Endothelial cell of hepatic sinusoid (primary cell): ENCODE results near the gene FKBP9.
"Not testable (repeated sequence)": the region's sequence is repeated elsewhere in the genome, so short reads cannot be mapped to it uniquely, and the experiment has no call there.

ENCODE experiments used
- in situ Hi-C: cut with HindIII; loops from 2 replicates; pipeline ENCODE4 v1.10.0; 2017; ENCODE audit warnings: low sequenced_read_pairs

Gene FKBP9

DNA sequence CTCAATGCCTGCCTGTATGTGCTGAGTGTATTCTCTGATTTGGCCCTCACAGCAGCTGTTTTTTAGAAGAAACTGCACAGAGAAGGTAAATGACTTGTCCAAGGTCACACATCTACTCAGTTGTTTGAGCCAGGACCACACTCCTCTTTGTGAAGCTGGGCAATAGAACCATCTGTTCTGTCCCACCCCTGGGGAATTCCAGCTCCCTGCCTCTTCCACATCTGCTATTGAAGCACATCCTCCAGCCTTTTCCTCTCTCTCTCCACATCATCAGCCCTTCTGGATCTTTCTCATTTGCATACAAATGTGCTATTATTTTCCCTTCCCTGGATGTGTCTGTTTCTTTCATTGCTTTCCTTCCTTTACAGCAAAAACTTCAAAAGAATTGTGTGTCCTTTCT is 45.9 kb downstream of the FKBP9 start:
- in situ Hi-C loops, result not testable (repeated sequence)

DNA sequence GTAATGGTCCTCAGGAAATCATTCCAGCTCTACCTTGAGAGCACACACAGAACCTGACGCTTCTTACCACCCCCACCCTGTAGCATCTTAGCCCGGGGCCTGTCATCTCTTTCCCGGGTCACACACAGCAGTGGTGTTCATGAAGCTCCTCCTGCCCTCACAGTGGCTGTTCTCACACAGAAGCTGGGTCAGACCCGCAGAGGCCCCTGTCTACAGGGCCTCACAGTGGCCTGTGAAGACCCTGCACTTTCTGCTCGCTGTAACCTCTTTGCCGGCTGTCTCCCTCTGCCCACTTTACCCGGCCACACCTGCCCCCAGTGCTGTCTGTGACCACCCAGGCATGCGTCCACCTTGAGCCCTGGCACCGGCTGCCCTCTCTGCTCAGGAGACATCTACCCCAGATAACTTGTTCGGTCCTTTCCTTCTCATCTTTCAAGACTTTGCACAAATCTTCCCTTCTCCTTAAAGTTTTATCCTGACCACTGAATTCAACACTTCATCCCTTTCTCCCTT is 46.9 kb downstream of the FKBP9 start:
- in situ Hi-C loops, result not testable (repeated sequence)

DNA sequence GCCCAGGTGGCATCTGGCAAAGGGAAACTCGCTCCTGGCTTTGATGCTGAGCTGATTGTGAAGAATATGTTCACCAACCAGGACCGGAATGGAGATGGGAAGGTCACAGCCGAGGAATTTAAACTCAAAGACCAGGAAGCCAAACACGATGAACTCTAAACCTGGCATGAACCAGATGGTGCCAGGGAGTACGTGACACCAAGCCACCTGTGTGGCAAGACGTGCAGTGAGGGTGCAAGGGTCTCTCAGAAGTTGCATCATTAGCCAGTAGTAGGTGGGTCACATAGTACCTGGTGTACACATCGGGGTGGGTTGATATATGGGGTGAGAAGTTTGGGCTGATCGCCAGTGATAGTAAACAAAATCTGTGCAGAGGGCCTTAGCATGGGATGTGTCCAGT is 48.0 kb downstream of the FKBP9 start:
- in situ Hi-C loops, result not testable (repeated sequence)

DNA sequence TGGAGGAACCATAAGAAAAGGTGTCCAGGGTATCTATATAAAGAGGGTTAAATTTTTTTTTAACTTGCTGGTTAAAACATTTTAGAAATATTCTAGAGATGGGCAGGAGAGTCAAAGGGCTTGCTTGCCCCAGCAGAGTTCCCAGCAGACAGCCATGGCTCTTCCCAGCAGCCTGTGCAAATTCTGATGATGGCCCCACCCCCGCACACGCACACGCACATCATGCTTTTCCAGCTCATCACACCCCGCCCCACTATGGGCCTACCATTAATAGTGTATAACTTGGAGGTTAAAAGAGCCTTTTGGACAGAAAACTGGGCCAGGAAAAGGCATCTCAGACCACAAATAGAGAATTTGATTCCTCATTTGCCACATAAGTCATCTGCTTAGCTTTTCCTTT is 48.5 kb downstream of the FKBP9 start:
- in situ Hi-C loops, result not testable (repeated sequence)

DNA sequence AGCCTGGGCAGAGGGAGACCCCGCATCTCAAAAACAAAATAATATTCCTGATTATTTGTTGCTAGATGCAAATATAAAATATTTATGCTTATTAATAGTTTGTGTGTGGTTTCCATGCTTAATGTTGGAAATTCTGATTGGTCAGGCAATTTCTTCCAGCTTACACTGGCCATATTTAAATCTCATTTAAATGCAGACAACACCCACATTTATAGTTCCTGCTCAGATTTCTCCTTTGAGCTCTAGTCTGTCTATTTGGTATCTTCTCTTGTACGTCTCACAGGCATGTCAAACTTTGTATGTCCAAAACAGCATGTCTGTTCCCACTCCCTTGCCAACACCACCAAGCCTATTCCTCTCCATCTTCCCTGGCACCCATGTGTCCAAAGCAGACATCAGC is 52.5 kb downstream of the FKBP9 start:
- in situ Hi-C loops, result no loop called here

DNA sequence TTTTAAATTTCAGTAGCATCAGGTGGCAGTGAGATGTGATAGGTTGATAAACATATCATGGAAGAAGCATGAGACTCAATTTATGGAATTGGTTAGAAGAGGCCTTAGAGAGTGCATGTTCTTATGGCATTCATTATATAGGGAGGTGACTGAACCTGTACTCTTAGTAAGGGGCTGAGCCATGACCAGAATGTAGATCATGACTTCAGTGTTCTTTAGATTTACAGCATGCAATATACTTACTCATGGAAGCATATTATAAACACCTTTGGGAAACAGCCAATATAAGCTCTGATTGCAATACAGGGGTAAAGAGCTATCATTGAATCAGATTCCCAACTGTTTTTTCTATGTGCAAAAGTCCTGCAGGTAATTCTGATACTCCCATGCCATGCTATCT is 55.1 kb downstream of the FKBP9 start:
- in situ Hi-C loops, result no loop called here

DNA sequence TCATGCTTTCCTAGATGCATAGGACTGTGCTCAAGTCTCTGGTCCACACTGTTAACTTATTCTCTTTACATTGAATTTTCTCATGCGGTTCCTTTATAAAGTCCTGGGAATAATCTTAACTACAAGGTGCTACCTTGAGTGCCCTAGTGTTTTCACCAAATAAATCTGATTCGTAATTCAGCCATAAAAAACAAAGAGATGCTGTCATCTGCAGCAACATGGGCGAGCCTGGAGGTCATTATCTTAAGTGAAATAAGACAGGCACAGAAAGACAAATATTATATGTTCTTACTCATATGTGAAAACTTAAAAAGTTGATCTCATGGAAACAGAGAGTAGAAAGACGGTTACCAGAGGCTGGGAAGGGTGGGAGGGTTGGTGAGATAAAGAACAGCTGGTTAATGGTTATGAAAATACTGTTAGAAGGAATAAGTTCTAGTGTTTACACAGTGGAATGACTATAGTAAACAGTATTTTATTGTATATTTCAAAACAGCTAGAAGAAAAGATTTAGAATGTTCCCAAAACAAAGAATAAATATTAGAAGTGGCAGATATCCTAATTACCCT is 67.0 kb downstream of the FKBP9 start:
- in situ Hi-C loops, result no loop called here

DNA sequence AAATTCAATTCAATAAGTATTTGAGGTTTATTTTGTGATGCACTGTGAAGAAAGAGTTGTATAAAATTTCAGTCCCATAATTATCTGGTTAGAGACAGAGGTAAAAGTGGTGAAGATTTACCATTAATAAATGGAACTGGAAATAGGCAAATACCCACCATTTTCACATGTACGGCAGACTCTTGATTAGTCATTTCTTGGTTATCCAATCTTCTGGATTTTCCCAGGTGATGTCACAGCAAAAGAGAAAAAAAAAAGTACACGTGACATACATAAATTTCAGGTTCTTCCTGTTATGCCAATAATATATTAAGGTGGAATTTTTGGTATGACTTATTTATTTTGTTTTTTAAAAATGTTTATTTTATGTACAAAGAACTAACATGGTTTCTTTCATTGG is 78.5 kb downstream of the FKBP9 start:
- in situ Hi-C loops, result no loop called here

DNA sequence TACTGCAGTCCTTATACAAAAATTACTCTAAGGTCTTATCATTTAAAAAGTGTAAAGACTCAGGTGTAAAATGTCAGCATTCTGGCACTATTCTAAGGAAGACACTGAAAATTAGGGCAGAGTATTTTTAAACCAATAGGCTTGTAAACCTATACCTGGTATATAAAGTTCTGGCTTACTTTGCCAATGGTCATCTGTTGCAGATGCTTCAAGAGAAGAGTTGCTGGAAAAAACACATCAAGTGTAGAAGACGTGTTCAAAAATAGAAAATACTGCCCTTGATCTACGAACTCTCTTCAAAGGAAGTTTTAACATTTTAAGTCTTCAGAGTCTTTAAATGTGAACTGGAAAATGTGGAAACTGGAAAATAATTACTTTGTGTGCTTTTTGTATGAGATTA is 81.4 kb downstream of the FKBP9 start:
- in situ Hi-C loops, result no loop called here

DNA sequence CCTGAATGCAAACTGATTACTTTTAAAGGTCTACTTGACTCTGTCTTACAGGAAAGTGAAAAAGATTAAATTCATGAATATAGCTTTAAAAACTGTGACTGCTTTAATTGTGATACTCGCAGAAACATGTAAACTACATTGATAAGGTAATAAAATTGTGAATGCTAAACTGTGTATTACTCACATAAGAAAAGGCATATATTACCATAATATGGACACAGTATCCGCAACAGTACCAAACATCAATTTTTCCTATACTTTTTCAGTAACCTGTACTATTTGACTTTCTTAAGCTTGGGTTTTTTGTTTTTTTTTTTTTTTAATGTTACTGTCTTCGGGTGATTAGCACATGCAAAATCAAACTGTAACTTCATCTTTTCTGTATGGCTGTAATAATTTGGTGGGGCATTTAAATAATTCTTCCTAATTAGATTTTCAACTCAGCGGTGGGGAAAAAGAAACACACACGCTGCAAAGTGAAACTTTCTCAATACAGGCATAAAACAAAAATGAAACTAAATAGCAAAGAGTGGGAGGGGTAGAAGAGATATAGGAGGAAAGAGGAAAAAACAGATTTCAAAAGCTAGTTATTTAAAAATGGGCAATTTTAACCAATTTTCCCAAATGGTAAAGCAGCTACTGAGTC is 82.1 kb downstream of the FKBP9 start:
- in situ Hi-C loops, result no loop called here

DNA sequence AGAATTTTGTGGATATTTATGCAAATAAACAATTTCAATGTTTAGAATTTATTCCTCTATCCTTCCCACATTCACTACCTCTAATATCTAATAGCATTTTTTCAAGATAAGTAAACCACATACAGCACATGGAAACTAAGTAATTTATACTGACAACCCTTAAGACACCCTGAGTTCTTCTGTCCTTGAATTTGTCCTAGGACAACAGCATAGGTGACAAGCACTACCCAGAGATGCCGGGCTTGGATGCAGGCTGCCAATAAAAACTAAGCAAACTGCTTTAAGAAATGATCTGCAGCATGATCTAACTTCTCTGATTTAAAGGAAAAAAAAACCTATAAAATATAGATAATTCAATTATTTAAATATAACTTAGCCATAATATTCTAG is 82.7 kb downstream of the FKBP9 start:
- in situ Hi-C loops, result no loop called here

DNA sequence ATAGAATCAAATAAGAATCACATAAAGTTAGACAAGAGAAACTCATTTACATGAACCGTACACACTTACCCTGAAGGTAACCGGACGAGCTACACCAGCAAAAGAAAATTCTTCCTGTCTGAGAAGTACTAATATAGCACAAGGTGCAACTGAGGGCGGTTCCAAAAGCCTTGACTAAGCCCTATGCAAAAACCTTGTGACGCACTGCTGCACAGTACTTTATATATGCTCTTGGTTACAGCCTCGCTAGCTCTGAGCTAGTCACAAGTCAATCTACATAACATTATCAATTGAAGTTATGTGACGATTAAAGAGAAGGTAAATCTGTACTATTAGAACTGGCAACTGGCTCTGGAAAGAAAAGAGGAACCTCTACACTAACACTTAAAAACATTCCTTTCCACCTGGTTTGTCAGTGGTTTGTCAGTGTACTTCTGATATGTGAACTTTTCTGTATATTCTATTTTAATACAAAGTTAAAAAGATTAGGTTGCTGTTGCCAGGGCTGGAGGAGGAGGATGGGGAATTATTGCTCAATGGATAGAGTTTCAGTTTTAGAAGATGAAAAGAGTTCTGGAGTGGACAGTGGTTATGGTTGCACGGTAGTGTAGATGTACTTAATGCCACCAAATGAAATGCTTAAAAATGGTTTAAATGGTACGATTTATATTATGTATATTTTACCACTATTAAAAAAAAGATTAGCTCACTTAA is 83.7 kb downstream of the FKBP9 start:
- in situ Hi-C loops, result no loop called here

DNA sequence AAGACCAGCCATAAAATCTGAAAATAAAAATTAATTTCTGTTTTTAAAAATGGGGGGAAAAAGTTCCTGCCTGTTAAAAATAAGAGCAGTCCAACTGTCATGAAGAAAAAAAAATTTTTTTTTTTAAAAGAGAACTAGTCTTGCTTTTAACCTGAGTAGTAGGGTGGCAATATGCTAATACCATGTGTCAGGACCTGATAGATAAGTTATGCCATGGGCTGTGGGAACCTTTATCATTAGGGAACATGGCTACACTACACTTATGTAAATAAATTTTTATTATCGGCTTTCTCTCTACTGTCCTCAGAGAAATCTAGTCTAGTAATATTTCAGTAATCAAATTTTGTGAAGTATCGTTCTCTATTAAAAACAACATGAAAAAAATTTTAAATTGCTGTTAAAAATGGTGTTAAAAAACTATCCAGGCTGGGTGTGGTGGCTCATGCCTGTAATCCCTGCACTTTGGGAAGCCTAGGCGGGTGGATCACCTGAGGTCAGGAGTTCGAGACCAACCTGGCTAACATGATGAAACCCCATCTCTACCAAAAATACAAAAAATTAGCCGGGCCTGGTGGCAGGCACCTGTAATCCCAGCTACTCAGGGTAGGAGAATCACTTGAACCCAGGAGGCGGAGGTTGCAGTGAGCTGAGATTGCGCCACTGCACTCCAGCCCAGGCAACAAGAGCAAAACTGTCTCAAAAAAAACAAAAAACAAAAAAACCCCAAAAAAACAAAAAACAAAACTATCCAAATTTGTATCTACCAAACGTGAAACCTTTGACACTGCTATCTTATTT is 84.6 kb downstream of the FKBP9 start:
- in situ Hi-C loops, result no loop called here

DNA sequence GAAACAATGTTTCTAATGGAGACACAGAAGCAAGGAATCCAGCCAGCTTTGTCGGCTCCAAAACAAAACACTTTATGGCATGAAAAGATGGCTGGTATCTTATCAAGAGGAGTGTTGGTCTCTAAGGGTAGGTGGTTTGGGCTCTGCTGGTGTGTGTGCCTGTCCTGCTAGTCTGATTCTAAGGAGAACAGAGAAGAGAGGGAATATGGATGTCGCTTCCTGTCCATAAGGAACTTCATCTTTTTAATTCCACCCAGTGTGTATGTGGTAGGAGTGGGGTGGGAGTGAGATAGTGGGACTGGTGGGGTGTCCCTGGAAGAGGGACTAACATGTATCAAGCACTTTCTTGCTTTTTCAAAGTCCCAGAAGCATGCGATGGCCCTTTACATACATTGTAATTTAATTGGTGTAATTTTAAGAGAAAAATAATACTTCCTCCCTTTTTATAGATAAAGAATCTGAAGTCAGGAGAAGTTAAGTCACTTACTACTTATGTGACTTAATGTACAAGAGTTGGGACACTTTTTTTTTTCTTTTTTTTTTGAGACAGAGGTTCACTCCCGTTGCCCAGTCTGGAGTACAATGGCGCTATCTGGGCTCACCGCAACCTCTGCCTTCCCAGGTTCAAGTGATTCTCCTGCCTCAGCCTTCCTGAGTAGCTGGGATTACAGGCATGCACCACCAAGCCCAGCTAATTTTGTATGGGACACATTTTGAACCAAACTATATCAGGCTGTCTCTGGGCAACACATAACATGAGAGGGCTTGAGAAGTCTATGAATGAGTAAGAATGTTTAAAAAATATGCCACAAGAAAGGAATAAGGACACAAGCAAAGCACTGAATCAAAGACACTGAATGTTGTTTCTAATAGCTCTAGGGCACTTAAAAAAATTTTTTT is 86.5 kb downstream of the FKBP9 start:
- in situ Hi-C loops, result no loop called here

DNA sequence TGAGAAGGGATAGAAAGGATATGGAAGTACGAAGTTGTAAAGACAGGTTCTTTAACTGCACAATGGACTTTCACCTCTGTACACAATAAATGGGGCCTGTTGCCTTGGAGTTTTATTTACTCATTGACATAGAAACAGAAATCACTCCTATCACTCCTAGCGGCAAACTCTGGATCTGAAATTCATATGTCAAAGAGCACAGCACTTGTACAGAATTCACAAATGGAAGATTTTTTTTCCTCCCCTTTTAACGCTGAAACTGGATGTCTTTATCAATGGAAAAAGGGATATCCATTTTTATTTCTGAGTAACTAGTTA is 87.1 kb downstream of the FKBP9 start:
- in situ Hi-C loops, result no loop called here

DNA sequence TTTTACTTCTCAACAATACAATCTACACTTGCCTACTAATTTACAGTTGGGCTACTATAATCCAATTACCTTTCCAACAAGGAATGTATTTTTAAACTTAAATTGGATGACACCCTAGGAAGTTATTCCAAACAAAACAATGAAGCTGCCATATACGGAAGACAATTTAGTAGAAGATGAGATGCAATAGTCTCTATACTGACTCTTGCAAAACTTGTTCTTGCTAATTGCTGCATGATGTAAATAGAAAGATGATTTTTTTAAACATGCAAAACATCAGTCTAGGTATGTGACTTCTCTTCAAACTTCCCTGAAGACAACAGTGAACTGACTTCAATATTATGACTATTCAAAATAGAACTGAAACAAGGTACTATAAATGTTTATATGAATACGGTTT is 87.7 kb downstream of the FKBP9 start:
- in situ Hi-C loops, result no loop called here

DNA sequence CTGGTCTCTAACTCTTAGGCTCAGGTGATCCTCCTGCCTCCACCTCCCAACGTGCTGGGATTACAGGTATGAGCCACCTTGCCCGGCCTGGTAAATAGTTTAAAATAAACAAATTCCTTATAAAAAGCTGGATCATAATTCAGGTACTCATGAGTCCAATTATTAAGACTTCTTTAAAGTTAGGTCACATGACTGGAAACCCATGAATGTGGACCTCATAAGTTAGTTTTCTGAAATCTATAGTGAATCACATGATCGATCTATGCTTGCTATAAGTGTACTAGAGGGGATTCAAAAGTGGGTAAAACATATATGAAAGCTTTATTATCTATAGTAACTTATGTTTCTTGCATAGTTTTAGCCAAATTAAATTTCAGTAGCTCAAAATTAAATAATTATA is 91.0 kb downstream of the FKBP9 start:
- in situ Hi-C loops, result no loop called here

DNA sequence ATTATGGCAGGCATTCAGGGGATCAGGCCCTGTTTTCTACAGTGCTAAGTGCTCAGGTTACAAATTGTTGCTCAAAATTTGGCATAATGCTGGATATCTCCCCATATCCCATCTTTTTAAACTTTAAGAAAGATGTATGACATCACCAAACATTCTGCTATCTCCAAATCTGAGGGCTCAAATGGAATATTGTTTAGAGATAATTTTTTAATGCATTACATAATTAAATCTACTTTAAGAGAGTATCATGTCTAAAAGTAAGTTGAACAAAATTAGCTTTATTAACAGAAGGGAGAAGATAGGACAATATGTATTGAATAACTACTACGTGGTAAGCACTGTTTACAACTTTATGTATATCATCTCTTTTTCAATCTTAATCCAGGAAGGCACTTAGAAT is 91.5 kb downstream of the FKBP9 start:
- in situ Hi-C loops, result no loop called here

DNA sequence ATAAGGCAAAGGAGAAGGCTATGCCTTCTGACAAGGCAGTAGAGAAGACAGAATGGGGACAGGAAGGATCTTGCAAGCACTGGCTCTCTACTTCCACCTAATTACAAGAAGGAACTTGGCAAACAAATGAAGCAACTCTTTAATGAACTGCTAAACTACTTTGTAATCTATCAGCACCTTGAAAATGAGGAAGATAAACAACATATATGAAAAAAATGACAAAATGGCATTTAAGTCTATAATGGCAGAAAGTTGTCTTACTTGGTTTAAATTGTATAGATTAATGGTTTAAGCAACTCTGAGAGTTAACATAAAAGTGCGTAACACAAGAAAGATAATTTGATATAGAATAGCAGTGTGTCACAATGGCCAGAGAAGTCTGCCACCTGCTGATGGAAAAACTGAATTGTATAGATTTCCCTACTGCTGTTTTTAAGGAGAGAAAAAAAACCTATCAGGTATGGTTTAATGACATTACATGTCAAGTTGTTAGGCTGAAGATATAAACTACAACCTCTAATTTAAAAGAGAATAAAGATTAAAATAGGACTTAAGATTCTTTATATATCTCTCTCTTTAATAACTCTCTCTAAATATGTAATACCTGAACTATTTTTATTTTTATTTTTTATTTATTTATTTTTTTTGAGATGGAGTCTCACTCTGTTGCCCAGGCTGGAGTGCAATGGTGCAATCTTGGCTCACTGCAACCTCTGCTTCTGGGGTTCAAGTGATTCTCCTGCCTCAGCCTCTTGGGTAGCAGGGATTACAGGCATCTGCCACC is 93.5 kb downstream of the FKBP9 start:
- in situ Hi-C loops, result loop anchor here (25.0 kb wide), 1 partner anchor 113 kb away; no protein-coding TSS in a partner anchor

DNA sequence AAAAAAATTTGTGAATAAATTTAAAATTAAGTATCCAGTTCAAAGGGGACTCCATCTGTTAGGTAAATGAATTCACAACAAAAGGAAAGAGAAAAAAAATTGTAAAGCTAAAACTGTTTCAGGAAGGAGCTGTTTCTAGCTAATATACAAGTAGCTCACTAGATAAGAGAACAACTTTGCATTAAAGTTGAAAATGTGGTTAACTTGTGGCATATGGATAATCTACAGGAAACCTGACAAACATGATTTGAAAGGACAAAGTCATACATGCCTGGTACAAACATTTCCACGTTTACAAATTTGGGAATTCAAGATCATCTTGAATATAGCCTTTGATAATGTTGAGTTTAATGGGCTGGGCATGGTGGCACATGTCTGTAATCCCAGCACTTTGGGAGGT is 96.5 kb downstream of the FKBP9 start:
- in situ Hi-C loops, result loop anchor here (25.0 kb wide), 1 partner anchor 116 kb away; no protein-coding TSS in a partner anchor
